ENCODE results near the gene DHRS7.
A peak's percentile ranks its signal among the peaks of the same experiment; 100 is the strongest.

DHRS7 gene

DNA sequence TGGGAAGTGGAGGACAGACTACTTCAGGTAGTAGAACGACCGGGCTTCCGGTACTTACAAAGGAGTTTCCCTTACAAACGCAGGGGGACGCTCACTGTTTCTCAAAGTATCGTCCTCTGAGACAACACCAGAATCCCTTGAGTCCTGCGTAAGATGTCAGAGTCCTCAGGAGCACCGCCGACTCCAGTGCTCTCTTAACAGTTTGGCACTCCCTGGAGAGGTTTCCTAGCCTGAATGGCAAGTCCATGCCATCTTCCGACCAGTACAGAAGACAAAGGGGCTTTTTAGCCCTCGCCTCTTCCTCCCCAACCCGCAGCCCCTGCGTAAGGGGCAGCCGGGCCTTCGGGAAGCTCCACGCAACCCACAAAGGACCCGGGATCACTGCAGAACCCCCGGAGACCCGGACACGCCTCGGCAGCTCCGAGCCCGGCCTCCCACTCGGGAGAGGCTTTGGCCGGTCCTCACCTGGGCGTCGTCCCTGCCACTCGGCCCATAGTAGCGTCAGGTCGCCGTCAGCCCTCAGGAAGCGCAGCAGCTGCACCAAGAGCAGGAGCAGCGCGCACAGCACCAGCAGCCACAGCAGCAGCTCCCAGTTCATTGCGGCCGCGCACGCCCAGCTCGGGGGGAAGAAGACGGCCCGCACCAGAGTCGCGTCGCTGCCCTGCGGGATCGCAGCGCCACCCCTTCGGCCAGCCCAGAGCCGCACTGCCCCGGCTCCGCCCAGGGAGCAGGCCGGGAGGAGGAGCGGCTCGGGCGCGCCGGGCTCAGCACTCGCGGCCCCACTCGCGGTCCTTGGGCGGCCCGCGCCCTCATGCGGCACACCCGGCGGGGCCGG lies at the start of gene DHRS7:
Gene DHRS7, minus strand, starts transcription at position 687 of the 835 bp plus-strand sequence. Its CDS starts 89 bp downstream, at position 598.
- DNase-seq: peak; percentile 87

DNA sequence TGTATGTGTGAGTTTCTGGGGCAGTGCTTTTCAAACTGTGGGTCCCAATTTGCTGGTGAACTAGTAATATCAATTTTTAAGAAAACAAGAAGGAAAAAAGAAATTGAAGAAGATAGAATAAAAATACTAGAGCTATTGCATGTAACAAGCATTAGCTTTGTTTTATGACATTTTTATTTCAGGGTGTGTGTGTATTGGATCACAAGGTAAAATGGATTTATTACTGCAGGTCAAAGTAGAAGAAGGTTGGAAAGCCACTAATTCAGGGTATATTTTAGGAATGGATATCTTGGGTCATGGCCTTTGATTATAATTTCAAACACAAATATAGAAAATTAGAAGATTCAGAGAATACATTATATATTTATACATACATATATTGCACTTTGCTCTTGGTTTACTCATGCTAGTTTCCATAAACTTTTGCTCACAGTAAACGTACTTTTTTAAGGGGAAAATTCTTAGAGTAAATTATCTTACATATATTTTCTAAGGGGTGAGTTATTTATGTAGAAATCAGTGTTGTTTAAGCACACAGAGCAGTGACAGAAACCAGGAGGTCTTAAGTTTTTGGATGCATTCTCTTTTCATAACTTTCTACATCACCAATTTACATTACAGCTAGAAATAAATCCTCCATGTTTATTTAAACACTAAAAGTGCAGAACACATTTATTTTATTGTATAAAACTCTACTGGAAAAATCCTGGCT lies 49.4 kb upstream of the DHRS7 start:
- DNase-seq: no peak

- DNase-seq: no peak
Measured at GRCh38 chr14:60214003-60214402, 48.8 kb upstream of the DHRS7 start.

- no peak for DNase-seq
Measured at GRCh38 chr14:60212503-60213371, 47.5 kb upstream of the DHRS7 start.

GRCh38 chr14:60211153-60211552 lies 46.0 kb upstream of the DHRS7 start:
- no peak for DNase-seq

GRCh38 chr14:60210703-60211102 lies 45.5 kb upstream of the DHRS7 start:
- DNase-seq: no peak

DNA sequence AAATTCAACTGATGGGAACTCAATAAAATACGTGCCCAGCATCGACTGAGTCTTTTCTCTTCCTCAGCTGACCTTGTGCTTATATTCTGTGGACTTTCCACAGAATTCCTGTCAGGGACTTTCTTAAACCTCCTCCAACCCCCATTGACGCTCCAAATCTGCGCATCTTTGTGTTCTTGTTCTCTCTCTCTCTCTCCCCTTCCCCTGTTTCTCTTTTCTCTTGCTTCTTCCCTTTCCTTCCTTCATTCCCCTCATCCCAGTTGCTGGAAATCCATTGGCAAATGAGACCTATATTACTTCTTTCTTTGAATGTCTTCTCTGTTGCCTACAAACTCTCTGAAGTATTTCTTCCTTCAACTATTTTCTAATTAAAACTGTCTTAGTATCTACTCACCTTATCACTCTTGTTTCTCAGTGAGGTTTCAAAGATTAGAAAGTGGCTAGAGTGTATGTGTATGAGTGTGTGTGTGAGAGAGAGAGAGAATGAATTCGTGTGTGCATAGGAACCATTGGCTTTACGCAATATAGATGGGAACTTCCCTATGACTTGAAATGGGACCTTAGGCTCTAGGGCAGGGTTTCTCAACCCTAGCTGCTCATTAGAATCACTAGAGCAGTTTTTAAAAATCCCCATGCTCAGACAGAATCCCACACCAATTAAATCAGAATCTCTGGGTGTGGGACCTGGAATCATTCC lies 41.8 kb upstream of the DHRS7 start:
- DNase-seq: no peak

- no peak for DNase-seq
Measured at GRCh38 chr14:60206249-60206670, 41.1 kb upstream of the DHRS7 start.

DNA sequence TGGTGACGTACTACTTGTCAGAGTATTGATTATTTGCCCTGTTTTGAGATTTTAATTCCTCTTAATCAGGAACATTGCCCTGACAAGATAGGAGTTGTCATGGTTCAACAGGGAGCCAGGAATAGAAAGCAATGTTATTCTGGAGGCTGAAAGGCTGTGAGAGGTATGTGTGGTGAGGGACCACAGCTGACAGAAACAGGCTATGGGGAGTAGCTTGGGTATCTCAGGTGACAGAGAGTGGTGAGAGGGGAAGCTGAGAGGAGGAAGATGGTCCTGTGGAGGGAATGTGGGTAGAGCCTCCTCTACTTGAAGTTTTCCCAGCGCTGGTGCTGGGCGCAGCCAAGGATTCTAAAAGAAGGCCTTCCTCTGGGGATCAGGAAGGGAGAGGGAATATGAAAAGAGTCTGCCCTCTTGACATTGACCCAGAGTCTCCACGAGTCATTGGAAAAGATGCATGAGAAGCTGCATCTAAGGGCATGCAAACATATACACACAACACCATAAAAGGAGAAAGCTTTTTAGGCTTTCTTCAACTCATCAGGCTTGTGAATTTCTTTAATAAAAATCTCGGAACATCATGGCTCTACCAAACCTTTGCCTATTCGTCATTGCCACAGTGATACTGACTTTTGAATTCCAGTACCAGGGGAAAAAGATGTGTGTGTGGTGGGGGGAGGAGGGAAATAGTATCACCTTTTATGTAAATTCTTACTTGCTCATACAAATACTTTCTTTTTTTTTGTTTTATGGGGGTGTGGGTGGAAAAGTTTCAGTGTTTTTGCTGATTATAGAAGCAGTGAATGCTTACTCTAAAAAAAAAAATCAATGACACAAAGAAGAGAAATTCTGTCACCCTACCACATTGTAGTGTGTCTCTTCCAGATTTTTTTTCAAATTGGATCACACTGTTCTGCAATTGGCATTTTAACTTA lies 39.9 kb upstream of the DHRS7 start:
- no peak for DNase-seq

DNA sequence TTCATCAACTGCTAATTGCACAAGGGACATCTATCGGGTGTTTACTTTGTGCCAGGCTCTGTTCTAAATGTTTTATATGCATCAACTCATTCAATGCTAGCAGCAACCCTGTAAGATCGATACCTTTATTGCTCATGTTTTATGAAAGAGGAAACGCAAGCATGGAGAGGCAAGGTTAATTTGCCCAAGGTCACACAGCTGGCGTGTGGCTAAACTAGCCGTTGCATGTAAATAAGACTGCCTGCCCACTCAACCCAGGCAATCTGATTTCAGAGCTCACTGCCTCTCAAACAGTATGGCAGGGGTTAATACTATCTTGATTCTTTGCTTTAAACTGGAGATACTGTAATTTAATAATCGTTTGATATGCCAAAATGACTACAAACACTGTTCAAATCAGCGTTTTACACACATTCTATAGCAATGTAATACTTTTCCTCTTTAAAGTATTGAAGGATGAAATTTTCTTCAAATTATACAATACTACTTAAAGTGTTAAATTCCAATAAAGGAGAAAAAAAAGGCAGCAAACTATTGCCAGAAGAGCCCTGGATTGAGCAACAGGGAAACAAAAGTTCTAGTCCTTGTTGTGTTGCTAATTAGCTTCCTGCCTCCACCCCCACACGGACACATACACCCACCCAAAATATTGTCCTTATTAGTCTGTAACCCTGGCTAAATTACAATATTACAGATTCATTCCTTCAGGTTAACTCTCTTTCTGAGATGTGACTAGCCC lies 39.1 kb upstream of the DHRS7 start:
- no peak for DNase-seq

GRCh38 chr14:60199321-60199720 lies 34.1 kb upstream of the DHRS7 start:
- DNase-seq: no peak

GRCh38 chr14:60197629-60198303 lies 32.6 kb upstream of the DHRS7 start:
- DNase-seq: no peak

GRCh38 chr14:60196291-60196690 lies 31.1 kb upstream of the DHRS7 start:
- DNase-seq: no peak

DNA sequence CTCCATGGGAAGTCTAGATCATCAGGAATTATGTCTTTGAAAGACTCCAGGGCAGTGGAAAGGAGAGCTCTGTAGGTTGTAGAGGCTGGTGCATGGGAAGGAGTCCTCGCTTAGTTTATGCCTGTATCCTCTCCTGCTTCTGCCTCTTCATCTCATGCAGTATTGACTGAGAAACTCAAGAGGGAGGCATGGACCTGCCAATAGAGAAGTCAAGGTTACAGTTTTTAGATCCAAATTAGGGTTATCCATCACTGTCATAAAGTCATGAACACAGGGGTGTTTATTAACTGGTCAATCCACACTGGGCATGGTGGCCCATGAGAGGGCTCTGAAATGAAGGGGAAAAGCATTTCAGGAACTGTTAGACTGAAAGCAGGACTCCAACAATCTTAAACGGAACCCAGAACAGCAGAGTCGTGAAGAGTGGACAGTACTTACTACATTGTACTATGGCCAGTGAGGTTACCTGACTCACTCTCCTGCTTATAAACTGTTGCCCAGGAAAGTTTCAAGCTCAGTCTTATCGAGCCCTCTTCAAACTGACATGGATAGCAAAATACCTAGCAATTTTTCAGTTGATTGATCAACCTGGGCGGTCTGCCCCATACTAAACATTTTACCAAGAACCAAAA lies 30.1 kb upstream of the DHRS7 start:
- DNase-seq: no peak

GRCh38 chr14:60189923-60190840 lies 25.0 kb upstream of the DHRS7 start:
- no peak for DNase-seq

DNA sequence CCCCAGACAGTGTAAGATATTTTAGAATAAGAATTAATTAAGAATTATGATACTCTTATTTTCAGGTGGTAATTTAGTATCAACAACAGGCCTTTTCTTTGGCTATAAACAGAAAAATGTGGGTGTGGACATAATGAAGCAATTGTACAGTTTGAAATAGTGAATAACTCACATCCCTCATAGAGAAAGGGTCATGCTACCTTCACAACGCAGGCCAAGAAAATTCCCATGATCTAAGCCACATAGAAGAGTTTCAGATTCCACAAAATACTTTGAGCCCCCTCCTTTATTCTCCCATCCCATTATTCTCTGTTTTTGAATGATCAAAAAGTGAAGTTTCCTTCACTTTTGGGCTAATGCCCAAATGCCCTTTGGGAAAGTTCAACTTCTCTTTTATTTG lies 23.5 kb upstream of the DHRS7 start:
- DNase-seq: no peak

DNA sequence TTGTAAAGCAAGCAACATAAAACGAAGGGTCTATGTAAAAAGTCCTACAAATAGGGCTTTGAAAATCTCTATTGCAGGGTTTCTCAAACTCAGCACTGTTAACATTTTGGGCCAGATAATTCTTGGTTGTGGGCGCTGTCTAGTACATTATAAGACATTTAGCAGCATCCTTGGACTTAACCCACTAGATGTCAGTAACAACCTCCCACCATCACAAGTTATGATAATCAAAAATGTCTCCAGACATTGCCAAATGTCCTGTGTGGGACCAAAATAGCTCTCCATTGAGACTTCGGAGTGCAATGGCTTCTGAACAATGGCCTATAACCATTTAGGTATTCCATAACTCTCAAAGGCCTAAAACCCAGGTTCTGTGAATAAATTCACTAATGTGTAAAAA lies 22.9 kb upstream of the DHRS7 start:
- DNase-seq: no peak

DNA sequence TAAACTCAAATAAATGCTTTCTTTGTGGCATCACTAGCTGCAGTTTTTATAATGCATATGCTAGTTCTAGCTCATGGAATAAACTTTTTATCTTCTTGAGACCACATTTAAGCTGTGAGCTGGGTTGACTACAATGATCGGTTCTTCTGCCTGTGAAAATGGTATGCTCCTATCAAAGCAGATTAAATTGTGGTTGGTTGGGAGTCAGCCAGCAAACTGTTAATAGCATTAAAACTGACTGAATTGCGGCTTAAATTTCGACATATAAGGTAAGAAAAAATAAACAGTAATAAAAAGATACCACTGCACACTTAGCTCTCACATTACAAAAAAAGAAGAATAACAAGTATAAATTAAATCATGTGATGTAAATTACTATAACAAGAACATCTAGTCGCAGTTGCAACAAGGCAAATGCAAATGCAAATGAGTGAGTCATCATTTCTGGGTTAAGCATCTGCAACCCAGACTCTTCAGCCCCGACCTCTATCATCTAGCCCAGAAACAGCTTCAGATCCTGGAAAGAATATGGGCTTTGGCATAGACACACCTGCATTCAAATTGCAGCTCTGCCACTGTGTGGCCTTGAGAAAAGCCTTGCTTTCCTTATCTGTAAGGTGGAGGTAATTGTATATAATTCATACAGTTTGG lies 19.8 kb upstream of the DHRS7 start:
- DNase-seq: no peak

All from activated CD8-positive, alpha-beta memory T cell treated with anti-CD3 and anti-CD28 coated beads for 24 hours (primary cell).